ENCODE data around the gene RPAP3.
A peak's percentile ranks its signal among the peaks of the same experiment; 100 is the strongest.

Gene RPAP3

GRCh38 chr12:47704719-47705118 lies 1.1 kb downstream of the RPAP3 start:
- no peaks in the 10 kb centered on the region for H3K9me3 Mint-ChIP-seq
- no peak for TF ChIP-seq CTCF (IDR thresholded peaks at IDR 0.05; ENCODE audit: unreplicated experiment in 3 of 3)
- H3K36me3 Mint-ChIP-seq (ENCODE audit: low read depth), result peaks cover 30% of the 10 kb centered on the region
- H3K4me3 Mint-ChIP-seq, result peak overlapping the region; percentile 80 to 90 (median 87)
- H3K27me3 Mint-ChIP-seq (ENCODE audit: low read depth), result no peaks in the 10 kb centered on the region
- H3K27ac Mint-ChIP-seq, result peak overlapping the region; percentile 18 to 80 (median 68)
- peaks cover 22% of the 10 kb centered on the region for H3K4me1 Mint-ChIP-seq

GRCh38 chr12:47700263-47700662 lies 5.6 kb downstream of the RPAP3 start:
- H3K9me3 Mint-ChIP-seq, result no peaks in the 10 kb centered on the region
- H3K27ac Mint-ChIP-seq, result no peak overlapping the region
- H3K4me1 Mint-ChIP-seq, result peaks cover 18% of the 10 kb centered on the region
- no peak for TF ChIP-seq CTCF (IDR thresholded peaks at IDR 0.05; ENCODE audit: unreplicated experiment in 3 of 3)
- no peaks in the 10 kb centered on the region for H3K27me3 Mint-ChIP-seq (ENCODE audit: low read depth)
- no peak overlapping the region for H3K4me3 Mint-ChIP-seq
- peaks cover 64% of the 10 kb centered on the region for H3K36me3 Mint-ChIP-seq (ENCODE audit: low read depth)

GRCh38 chr12:47698631-47699030 lies 7.2 kb downstream of the RPAP3 start:
- H3K4me1 Mint-ChIP-seq, result peaks cover 11% of the 10 kb centered on the region
- H3K27ac Mint-ChIP-seq, result no peak overlapping the region
- H3K9me3 Mint-ChIP-seq, result no peaks in the 10 kb centered on the region
- H3K27me3 Mint-ChIP-seq (ENCODE audit: low read depth), result no peaks in the 10 kb centered on the region
- no peak overlapping the region for H3K4me3 Mint-ChIP-seq
- no peak for TF ChIP-seq CTCF (IDR thresholded peaks at IDR 0.05; ENCODE audit: unreplicated experiment in 3 of 3)
- peaks cover 75% of the 10 kb centered on the region for H3K36me3 Mint-ChIP-seq (ENCODE audit: low read depth)

- no peaks in the 10 kb centered on the region for H3K27me3 Mint-ChIP-seq (ENCODE audit: low read depth)
- peaks cover 76% of the 10 kb centered on the region for H3K36me3 Mint-ChIP-seq (ENCODE audit: low read depth)
- peaks cover 1% of the 10 kb centered on the region for H3K9me3 Mint-ChIP-seq
- TF ChIP-seq CTCF (IDR thresholded peaks at IDR 0.05; ENCODE audit: unreplicated experiment in 3 of 3), result no peak
- no peak overlapping the region for H3K27ac Mint-ChIP-seq
- no peak overlapping the region for H3K4me3 Mint-ChIP-seq
- peaks cover 6% of the 10 kb centered on the region for H3K4me1 Mint-ChIP-seq
Observed at GRCh38 chr12:47698055-47698454, 7.8 kb downstream of the RPAP3 start.

GRCh38 chr12:47689215-47689614 lies 16.6 kb downstream of the RPAP3 start:
- H3K4me3 Mint-ChIP-seq, result no peak overlapping the region
- no peaks in the 10 kb centered on the region for H3K4me1 Mint-ChIP-seq
- H3K36me3 Mint-ChIP-seq (ENCODE audit: low read depth), result peaks cover 51% of the 10 kb centered on the region
- TF ChIP-seq CTCF (IDR thresholded peaks at IDR 0.05; ENCODE audit: unreplicated experiment in 3 of 3), result no peak
- no peaks in the 10 kb centered on the region for H3K27me3 Mint-ChIP-seq (ENCODE audit: low read depth)
- H3K27ac Mint-ChIP-seq, result no peak overlapping the region
- peaks cover 3% of the 10 kb centered on the region for H3K9me3 Mint-ChIP-seq

- H3K4me1 Mint-ChIP-seq, result no peaks in the 10 kb centered on the region
- no peak overlapping the region for H3K27ac Mint-ChIP-seq
- H3K27me3 Mint-ChIP-seq (ENCODE audit: low read depth), result no peaks in the 10 kb centered on the region
- no peaks in the 10 kb centered on the region for H3K9me3 Mint-ChIP-seq
- peaks cover 47% of the 10 kb centered on the region for H3K36me3 Mint-ChIP-seq (ENCODE audit: low read depth)
- TF ChIP-seq CTCF (IDR thresholded peaks at IDR 0.05; ENCODE audit: unreplicated experiment in 3 of 3), result no peak
- no peak overlapping the region for H3K4me3 Mint-ChIP-seq
Observed at GRCh38 chr12:47687636-47688035, 18.2 kb downstream of the RPAP3 start.

All from nephron (organoid).